Measurements from ENCODE around the gene RIOK3.

GRCh38 chr18:23499291-23499781, 46.2 kb downstream of the RIOK3 start:
- no peak for TF ChIP-seq CTCF (conservative IDR thresholded peaks at IDR 0.05; ENCODE audit: low read depth, low read length)
- TF ChIP-seq ELK1 (IDR thresholded peaks at IDR 0.05; ENCODE audit: borderline replicate concordance, low read depth, low read length): no peak
- no peak for TF ChIP-seq POLR2A (IDR thresholded peaks at IDR 0.05; ENCODE audit: low read depth, low read length)
- TF ChIP-seq SMC3 (IDR thresholded peaks at IDR 0.05; ENCODE audit: low read depth, low read length): no peak
- TF ChIP-seq USF2 (IDR thresholded peaks at IDR 0.05; ENCODE audit: low read depth, low read length): no peak
- no peak for TF ChIP-seq CEBPB (IDR thresholded peaks at IDR 0.05; ENCODE audit: low read depth, low read length)
- TF ChIP-seq BHLHE40 (IDR thresholded peaks at IDR 0.05; ENCODE audit: low read depth, low read length): 0 out of 2 replicates have a peak, but pooled peaks have one; percentile 10
- TF ChIP-seq RAD21 (IDR thresholded peaks at IDR 0.05; ENCODE audit: low read length): no peak
- no peak for TF ChIP-seq MAFK (IDR thresholded peaks at IDR 0.05; ENCODE audit: low read depth, low read length)
- TF ChIP-seq CHD1 (IDR thresholded peaks at IDR 0.05; ENCODE audit: low read depth, low read length): no peak
